Raji (cell line): ENCODE data around the gene CCDC7.

Source experiments
- POLR2A ChIP-seq: IDR thresholded peaks from 2 replicates; pipeline ENCODE4 v1.6.1; 2011; ENCODE audit warnings: low read depth, low read length, control low read depth; ENCODE audit not compliant: insufficient read depth

Gene CCDC7

DNA sequence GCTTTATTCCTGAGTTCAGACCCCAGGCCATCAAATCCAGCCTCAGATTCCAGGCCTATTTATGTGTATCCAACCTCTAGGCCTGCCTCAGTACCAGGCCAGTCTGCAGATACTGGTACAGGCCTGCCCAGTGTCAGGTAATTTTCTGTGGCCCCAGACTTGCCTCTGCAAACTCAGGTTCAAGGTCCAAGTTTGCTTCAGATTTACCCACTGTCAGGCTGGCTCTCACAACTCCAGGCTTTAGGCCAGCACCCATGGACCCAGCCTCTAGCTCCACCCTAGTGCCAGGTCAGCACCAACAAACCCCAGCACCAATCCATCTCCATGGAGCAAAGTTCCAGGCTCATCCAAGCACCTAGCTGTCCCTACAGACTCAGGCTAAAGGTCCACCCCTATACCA lies 342.4 kb downstream of the CCDC7 start:
- TF ChIP-seq POLR2A, result no peak

DNA sequence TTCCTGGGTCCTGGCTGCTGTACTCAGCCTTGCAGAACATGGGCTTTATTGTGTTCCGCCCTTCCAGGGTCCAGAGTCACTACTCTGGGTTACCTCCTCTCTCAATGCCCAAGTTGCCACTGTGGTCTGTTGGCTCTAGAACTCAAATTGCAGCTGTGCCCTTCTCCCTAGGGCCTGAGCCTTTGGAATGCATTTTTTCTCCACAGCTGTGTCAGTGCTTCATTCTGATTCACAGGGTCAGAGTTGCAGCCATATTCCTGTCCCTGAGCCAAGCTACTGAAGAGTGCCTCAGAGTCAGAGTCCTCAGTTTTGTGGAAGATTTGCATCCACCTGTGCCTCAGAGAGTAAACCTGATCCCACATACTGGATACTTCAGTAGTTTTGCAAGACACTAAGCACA lies 344.5 kb downstream of the CCDC7 start:
- no peak for TF ChIP-seq POLR2A

DNA sequence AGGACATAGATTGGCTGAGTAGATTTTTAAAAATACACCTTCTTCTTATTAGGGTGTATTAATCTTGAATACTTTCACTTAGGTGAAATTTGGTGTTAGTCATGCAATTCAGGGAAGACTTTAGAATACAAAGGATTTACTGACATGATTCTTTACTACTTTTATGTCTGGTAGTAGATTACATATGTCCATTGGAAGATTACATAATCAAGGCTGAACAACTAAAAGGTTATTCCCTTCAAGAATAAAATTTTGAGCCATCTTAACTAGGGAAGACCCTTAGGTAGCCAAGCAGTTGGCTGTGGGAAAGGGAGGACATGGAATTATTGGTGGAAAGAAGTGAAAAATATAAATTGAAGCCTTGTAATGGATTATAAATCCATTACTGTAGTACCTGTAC lies 347.1 kb downstream of the CCDC7 start:
- no peak for TF ChIP-seq POLR2A

DNA sequence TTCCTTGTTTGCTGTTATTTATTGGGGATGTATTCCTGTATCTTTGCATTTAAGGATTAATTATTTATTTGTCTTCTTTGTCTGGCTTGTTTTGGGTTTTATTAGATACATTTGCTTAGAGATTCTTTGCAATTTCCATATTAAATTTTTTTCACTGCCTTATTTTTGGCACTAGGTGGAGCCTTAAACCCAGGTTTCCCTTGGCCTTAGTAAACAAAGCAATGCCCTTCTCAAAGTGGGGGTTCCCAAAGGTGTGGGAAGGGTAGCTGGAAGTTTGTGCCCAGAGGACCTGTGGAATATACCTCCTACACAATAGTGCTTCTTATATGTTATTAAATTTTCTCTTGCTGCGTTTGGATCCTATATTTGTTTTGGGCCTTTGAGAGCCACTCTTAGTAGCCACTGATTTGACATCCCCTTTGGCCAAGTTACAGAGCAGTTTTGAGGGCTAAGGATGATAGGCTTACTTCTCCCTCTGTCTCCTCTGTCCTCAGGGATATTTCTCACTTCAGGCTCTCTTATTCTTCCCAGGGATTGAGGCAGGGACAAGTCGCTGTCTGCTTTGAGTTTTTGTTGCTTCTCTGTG lies 349.8 kb downstream of the CCDC7 start:
- no peak for TF ChIP-seq POLR2A

DNA sequence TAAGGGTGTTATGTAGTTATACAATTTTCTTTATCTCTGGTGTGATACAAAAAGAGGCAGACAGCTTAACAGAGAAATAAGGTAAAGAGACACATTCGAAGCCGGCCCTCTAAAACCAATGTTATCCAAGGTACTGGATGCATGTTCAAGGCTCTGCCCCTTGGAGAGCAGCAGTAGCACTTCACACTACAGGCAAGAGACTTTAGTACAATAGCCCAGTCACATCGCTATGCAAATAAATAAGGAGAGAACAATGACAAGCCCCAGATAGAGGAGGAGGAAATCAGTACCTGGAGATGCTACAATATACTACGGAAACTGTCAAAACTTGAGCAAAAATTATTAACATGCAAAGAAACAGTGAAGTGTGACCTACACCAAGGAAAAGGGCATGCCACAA lies 401.0 kb downstream of the CCDC7 start:
- no peak for TF ChIP-seq POLR2A

DNA sequence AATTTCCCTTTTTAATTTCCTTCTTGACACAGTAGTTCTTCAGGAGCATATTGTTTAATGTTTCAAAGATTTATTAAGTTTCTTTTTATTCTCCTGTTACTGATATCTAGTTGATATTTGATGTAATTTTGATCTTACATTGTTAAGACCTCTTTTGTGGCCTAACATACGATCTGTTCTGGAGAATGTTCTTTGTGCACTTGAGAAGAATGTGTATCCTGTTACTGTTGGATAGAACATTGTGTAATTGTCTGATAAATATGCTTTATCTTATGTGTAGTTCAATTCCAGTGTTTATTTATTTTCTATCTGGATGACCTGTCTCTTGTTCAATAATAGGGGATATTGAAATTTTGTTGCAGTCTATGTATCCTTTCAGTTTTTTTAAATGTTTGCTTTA lies 405.4 kb downstream of the CCDC7 start:
- TF ChIP-seq POLR2A, result no peak

DNA sequence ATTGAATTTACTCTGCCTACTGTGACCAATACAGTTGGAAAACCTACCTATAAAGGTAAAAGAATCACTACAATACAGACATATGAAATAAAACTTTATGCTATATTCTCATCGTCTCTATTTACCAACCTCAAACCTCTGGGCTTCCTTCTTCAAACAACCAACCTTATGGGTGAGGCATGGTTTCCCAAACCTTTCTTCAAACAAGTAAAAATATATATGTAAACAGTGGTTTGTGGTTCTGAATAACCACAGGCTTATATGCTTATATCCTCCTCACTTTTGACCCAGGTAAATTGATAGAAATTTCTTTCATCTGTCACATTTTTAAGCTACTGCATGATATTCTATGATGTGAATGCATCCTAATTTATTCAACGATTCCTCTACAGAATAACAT lies 408.5 kb downstream of the CCDC7 start:
- TF ChIP-seq POLR2A, result no peak

DNA sequence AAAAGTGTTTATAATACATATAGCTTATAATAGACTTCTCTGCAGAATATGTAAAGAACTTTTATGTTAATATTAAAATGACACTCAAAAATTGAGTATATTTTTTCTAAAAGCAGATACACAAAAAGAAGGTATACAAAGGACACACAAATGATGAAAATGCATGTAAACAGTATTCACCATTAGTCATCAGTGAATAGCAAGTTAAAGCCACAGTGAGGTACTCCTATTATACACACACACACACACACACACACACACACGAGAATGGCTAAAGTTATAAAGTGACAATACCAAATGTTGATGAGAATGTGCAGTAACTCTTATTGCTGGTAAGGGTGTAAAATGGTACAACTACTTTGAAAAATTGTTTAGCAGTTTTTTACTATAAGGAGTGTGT lies 419.2 kb downstream of the CCDC7 start:
- TF ChIP-seq POLR2A, result no peak

DNA sequence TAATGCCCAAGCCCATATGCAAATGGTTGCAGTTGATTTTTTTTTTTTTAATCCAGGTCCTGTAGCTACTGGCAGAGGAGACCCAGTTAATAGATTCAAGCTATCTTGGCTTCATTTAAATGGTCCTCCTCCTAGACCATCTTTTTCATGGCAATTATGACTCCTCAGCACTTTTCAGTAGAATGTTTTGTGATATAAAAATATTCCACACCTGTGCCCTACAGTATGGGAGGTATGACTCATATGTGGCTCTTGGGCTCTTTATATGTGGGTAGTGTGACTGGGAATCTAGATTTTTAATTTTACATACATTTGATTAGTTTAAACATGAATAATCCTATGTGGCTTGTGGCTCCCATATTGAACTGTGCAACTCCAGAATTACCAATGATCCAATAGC lies 432.0 kb downstream of the CCDC7 start:
- no peak for TF ChIP-seq POLR2A

DNA sequence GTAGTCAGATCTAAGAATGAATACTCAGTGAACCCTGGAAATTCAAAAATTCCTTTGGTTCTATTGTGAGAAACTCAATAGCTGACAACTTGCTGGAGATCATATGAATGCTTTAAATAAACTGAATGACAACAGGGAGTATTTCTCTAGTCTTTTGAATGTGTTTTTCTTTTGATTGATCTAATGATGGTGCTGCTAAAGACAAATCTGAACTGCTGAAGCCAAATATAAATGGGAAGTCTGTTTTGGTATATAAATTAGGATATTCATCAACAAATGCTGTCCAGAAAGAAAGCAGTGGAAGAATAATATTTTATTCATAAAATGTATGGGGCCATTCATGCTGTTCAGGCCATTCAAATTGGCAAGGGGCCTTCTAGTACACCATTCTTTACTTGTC lies 432.7 kb downstream of the CCDC7 start:
- no peak for TF ChIP-seq POLR2A

DNA sequence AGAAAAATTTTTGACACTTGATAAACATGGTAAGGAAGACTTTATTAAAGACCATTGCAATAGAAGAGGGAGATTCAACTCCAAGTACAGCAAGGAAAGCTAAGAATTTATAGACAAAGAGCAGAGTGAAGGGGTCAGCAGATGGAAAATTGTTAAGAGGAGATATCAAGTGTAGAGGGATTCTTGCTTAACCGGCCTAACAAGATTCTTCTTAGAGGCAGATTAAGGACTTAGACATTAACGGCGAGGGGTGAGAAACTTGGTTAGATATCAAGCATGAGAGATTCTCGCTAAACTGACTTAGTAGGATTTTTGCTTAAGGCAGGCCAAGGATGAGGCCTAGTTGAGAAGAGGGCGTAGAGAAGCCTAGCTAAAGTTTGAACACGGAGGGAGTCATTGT lies 436.1 kb downstream of the CCDC7 start:
- TF ChIP-seq POLR2A, result no peak

DNA sequence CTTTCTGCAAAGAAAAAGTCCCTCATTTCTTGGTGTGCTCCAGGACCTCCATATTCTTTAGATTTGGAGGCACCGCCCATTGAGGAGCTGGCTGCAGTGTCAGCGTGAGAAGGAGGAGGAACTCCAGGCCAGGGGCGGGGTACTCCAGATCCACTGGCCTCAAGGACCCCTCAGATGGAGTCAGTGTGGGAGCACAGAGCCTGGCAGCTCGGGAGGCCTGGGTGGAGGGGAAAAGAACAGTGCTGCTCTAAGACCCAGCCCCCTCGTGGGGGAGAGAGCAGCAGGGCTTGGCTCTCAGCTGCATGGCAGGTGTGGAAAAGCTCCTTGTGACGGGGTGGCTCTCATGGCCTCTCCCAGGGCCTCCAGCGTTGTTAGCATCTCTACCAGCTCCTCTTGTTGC lies 441.5 kb downstream of the CCDC7 start:
- TF ChIP-seq POLR2A, result no peak

DNA sequence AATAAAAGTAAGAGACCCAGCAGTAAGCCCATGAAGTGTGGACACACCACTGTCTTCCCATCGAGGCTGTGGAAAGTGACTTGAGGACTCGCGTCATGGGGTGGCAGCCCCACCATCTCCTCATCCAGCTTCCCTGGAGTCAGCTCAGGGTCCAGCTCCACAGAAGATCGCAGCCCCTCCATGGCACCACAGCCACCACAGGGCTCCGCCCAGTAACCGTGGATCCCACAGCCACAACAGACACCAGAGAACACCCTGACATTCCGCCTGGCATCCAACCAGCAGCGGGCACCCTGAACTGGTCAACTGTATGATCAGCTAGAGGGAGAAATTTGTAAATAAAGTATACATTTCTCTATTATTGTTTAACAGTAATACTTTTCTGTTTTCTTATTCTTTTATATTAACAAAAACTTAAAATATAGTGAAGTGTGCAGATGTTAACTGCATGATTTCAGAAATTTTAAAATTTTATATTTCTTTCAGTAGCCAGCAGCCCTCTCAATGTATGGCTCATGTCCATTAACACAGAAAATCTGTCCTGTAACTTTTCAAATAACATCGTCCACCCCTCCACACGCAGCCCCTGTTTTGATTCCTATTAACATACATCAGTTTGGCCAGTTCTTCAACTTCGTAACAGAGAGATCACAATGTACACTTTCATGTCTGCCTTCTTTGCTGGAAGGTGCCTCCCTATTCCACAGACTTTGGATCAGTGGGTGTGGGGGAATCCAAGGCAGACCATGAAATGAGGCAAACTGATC lies 442.4 kb downstream of the CCDC7 start:
- TF ChIP-seq POLR2A, result no peak

DNA sequence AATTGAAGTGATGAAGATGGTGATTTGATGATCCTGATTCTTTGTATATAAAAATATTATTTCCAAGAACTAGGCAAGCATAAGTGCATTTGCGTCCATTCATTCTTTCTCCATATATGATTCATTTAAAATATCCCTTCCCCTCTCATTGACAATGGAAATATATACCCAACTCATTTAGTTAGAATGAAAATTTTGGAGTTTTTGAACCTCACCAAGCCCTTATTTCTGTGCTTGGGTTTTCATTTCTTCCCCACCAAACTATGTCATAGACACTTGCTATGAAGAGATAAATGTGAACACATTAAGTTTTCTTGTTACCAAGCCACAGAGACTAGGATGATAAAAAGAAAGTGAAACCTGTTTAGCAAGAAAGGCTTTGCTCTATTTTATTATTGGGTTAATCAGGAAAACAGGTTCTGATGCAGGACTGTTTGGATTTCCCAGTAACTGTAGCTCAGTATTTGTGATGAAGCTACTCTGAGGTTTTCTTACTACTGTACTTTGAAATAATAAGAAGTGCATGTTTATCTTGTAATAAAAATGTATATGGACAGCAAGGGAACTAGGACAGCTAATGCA lies 443.8 kb downstream of the CCDC7 start:
- no peak for TF ChIP-seq POLR2A

DNA sequence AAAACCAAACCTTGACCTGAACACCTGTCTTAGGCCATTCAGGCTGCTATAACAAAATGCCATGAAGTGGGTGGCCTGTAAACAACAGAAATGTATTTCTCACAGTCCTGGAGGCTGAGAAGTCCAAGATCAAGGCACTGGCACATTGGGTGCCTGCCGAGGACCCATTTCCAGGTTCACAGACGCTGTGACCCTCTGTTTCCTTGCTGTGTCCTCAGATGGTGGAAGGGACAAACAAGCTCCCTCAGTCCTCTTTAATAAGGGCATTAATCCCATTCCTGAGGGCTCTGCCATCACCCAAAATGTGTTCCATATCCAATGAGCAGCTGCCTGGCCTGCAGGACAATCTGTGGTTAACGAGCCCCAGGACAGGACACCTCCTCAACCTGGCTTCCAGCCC lies 444.5 kb downstream of the CCDC7 start:
- no peak for TF ChIP-seq POLR2A

DNA sequence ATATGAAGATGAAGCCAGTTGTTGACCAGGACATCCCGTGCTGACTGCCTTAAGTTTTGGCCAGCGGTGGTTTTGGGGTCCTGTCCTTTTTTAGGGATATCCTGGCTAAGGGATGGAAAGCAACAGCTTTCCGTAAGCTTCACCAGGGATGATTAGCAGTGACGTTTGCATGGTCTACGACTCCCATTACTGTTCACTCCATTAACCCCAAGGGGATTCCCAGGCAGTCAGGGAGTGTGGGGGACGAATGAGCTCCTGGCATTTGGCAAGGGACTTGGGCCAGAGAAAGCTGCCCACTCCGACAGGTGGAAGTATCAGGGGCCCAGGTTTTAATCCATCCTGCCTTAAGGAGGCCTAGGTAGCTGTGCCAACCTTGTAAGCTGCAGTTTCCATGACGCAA lies 445.3 kb downstream of the CCDC7 start:
- TF ChIP-seq POLR2A, result no peak

DNA sequence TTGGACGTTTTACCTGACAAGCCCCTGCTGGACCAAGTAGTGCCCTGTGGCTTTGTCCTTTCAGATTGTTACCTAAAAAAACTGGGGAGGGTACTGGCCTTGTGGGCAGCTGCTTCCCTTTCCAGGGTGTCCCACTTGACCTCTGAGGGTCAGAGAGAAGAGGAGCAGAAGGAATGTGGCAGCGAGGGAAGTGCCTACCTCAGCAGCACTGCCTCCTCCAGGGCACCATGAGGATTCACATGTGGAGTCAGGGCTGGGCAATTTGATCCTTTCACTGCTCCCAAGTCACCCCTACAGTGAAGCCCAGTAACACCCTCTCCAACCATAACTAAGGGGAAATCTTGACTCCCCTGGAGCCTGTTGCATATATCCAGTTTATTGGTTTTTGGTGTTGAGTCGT lies 447.5 kb downstream of the CCDC7 start:
- no peak for TF ChIP-seq POLR2A

DNA sequence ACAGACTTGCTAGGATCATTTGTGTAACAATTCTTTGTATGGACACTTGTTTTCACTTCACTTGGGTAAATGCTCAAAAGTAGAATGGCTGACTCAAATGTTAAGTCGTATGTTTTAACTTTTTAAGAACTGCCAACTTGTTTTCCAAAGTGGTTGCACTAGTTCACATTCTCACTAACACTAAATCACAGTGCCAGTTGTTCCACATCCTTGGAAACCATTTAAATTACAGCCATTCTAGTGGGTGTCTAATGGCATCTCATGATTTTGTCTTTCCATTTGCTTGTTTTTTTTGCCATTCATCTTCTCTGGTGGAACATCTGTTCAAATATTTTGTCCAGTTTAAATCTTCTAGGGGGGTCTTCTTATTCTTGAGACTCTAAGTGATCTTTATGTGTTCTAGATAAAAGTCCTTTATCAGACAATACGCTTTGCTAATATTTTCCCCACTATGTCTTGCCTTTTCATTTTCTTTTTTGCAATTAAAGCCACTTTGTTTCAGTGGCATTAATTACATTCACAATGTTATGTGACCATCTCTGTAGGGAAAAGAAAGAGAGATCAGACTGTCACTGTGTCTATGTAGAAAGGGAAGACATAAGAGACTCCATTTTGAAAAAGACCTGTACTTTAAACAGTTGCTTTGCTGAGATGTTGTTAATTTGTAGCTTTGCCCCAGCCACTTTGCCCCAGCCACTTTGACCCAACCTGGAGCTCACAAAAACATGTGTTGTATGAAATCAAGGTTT lies 448.1 kb downstream of the CCDC7 start:
- TF ChIP-seq POLR2A, result no peak
